PC-3 (cell line): ENCODE data around the gene MS4A18. TPM values are rescaled to one million over a fixed set of nuclear protein-coding genes. Genes with fewer than 3 reads are reported as not detected.
"Not testable (repeated sequence)": the region's sequence is repeated elsewhere in the genome, so short reads cannot be mapped to it uniquely, and the experiment has no call there.

Experiments used
- ATAC-seq: fragments of 200-7000 bp; cut with Tn5 transposase; 2 replicates; pipeline ENCODE4 v1.9.1; 2020; ENCODE audit warnings: mild to moderate bottlenecking, moderate library complexity
- BruUV-seq: library from RNA; stranded (reverse); fragments of 400-500 nt; replicated peaks from 2 replicates; lab custom pipeline; 2021; lab: Mats Ljungman, UMichigan
- CTCF ChIA-PET: fragments of 300-600 bp; sonication (Branson Sonifier 250); formaldehyde crosslinking; loops from one replicate; lab custom pipeline; 2022; ENCODE audit warnings: antibody characterized with exemption; lab: Charles Lee
- POLR2A ChIA-PET: fragments of 300-600 bp; sonication (Branson Sonifier 250); formaldehyde crosslinking; loops from one replicate; lab custom pipeline; 2022; ENCODE audit warnings: antibody characterized with exemption; ENCODE audit not compliant: unreplicated experiment; lab: Charles Lee
- DNase-seq: peaks from one replicate; pipeline ENCODE4 v3.0.0-alpha.2; 2015
- H2AFZ ChIP-seq: fragments of 300-600 bp; sonication (generic); 2 replicates; pipeline ENCODE4 v1.6.0; 2016; ENCODE audit warnings: antibody characterized with exemption, low read length
- H3F3A ChIP-seq: fragments of 300-600 bp; sonication (generic); one replicate; pipeline ENCODE4 v1.6.0; 2017; ENCODE audit warnings: antibody characterized with exemption, low read length, control low read depth, mild to moderate bottlenecking; ENCODE audit not compliant: unreplicated experiment
- H3K27ac ChIP-seq: fragments of 300-600 bp; sonication (generic); 2 replicates; pipeline ENCODE4 v1.5.1; 2016; ENCODE audit warnings: mild to moderate bottlenecking, low read length
- H3K27me3 ChIP-seq: fragments of 300-600 bp; sonication (generic); 2 replicates; pipeline ENCODE4 v1.6.1; 2016; ENCODE audit warnings: low read length, mixed read lengths
- H3K36me3 ChIP-seq: fragments of 300-600 bp; sonication (generic); 2 replicates; pipeline ENCODE4 v1.6.1; 2016; ENCODE audit warnings: low read depth, mixed run types, low read length, mixed read lengths
- H3K4me1 ChIP-seq: fragments of 300-600 bp; sonication (generic); 2 replicates; pipeline ENCODE4 v1.5.1; 2016; ENCODE audit warnings: low read length; ENCODE audit not compliant: insufficient read depth
- H3K4me2 ChIP-seq: fragments of 300-600 bp; sonication (generic); 2 replicates; pipeline ENCODE4 v1.6.0; 2016; ENCODE audit warnings: low read length
- H3K4me3 ChIP-seq: fragments of 300-600 bp; sonication (generic); 2 replicates; pipeline ENCODE4 v1.5.1; 2016; ENCODE audit warnings: mild to moderate bottlenecking, low read length, mixed read lengths
- H3K79me2 ChIP-seq: fragments of 300-600 bp; sonication (generic); 2 replicates; pipeline ENCODE4 v1.6.1; 2017; ENCODE audit warnings: low read length, mixed read lengths
- H3K9ac ChIP-seq: fragments of 300-600 bp; sonication (generic); 2 replicates; pipeline ENCODE4 v1.6.0; 2016; ENCODE audit warnings: mild to moderate bottlenecking, low read length
- H3K9me2 ChIP-seq: fragments of 300-600 bp; sonication (generic); replicated peaks from 2 replicates; pipeline ENCODE4 v1.6.1; 2016; ENCODE audit warnings: mixed run types, low read length, mixed read lengths
- H3K9me3 ChIP-seq: fragments of 300-600 bp; sonication (generic); 2 replicates; pipeline ENCODE4 v1.6.1; 2016; ENCODE audit warnings: low read length, mixed read lengths
- H4K20me1 ChIP-seq: fragments of 300-600 bp; sonication (generic); 2 replicates; pipeline ENCODE4 v1.6.1; 2016; ENCODE audit warnings: low read length, mixed read lengths
- CTCF ChIP-seq: fragments of 300-600 bp; sonication (generic); conservative IDR thresholded peaks from 2 replicates; pipeline ENCODE4 v1.5.1; 2017; ENCODE audit warnings: antibody characterized with exemption, low read depth, mild to moderate bottlenecking, low read length
- EZH2 ChIP-seq: fragments of 300-600 bp; sonication (generic); IDR thresholded peaks from one replicate; pipeline ENCODE4 v1.6.1; 2017; ENCODE audit warnings: antibody characterized with exemption, mild to moderate bottlenecking, low read length; ENCODE audit not compliant: unreplicated experiment
- EZH2phosphoT487 ChIP-seq: fragments of 300-600 bp; sonication (generic); IDR thresholded peaks from 2 replicates; pipeline ENCODE4 v1.6.1; 2018; ENCODE audit warnings: mild to moderate bottlenecking, antibody characterized with exemption, low read length, borderline replicate concordance
- intact Hi-C: fragments of 100-400 bp; cut with micrococcal nuclease; formaldehyde crosslinking; loops from 2 replicates; pipeline ENCODE4 v1.9.0; 2023
- total RNA-seq: library from RNA; depleted of rRNA; stranded (reverse); fragments of >200 nt; gene quantifications from 2 replicates; pipeline ENCODE4 v1.2.3, GENCODE V29; 2014

The MS4A18 gene
- total RNA-seq, 1 experiment from 2014 or later, result not detected

GRCh38 chr11:60680455-60681119 is 43.9 kb upstream of the MS4A18 start:
- no peak overlapping the region for H2AFZ ChIP-seq
- no peak overlapping the region for H3K4me3 ChIP-seq
- TF ChIP-seq EZH2phosphoT487 (no peak), CTCF (no peak), EZH2 (no peak)
- POLR2A ChIA-PET, result no interaction called here
- H3K9ac ChIP-seq, result no peak overlapping the region
- H3K9me2 ChIP-seq, result no peaks in the 10 kb centered on the region
- H3K4me2 ChIP-seq, result no peak overlapping the region
- 0 out of 2 replicates have a peak, but pooled peaks cover 3% of the 10 kb centered on the region for H3K27me3 ChIP-seq
- H4K20me1 ChIP-seq, result no peaks in the 10 kb centered on the region
- no peaks in the 10 kb centered on the region for H3K79me2 ChIP-seq
- ATAC-seq (no peak), DNase-seq (no peak)
- CTCF ChIA-PET, result no interaction called here
- no peak overlapping the region for H3K27ac ChIP-seq
- H3K36me3 ChIP-seq, result no peaks in the 10 kb centered on the region
- peaks cover 6% of the 10 kb centered on the region; the same call in 1 of the 2 replicates for H3K9me3 ChIP-seq
- no peaks in the 10 kb centered on the region for H3F3A ChIP-seq
- BruUV-seq, result no TSS peak
- H3K4me1 ChIP-seq, result no peaks in the 10 kb centered on the region
- intact Hi-C loops, result no loop called here

DNA sequence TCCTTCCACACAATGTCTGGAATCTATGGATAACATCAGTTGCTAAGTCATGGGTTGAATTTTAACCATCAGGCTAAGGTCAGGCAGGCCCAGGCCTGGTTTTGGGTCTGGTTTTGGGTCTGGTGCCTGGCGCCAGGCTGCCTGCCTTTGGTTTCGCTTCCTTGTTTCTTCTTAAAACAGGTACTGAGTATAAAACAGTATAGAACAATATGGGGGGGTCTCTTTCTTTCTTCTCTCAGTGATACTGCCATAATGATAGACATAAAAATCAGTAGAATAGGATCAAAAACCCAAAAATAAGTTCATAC is 40.0 kb upstream of the MS4A18 start:
- H3K4me1 ChIP-seq, H3K79me2 ChIP-seq, H3K9me2 ChIP-seq, CTCF ChIA-PET, H3F3A ChIP-seq, H3K36me3 ChIP-seq, POLR2A ChIA-PET, H3K4me3 ChIP-seq, H3K9me3 ChIP-seq, BruUV-seq, H3K4me2 ChIP-seq, H4K20me1 ChIP-seq, DNase-seq, H2AFZ ChIP-seq, intact Hi-C loops, H3K9ac ChIP-seq, H3K27ac ChIP-seq, ATAC-seq: not testable (repeated sequence)
- peaks cover 35% of the 10 kb centered on the region for H3K27me3 ChIP-seq

DNA sequence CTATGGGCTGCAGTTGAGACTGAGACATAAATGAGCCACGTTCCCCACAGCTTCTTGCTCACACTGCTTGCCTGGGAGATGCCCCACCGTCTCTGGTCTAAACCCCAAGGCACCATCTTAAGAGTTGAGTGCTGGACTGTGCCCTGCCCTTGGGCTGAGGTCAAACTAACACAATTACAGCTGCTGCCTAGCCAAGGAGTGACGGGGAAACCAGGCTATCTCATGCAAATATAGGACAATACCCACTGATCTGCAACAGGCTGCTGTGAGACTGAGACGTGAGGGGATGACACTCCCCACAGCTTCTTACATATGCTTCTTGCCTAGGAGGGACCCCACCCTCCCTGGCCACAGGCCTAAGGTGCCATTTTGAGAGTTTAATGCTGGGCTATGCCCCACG is 32.9 kb upstream of the MS4A18 start:
- no peaks in the 10 kb centered on the region for H3F3A ChIP-seq
- H3K27ac ChIP-seq, result no peak overlapping the region
- BruUV-seq, result no TSS peak
- no peaks in the 10 kb centered on the region for H3K79me2 ChIP-seq
- H3K9me3 ChIP-seq, result no peaks in the 10 kb centered on the region
- H3K4me2 ChIP-seq, result no peak overlapping the region
- ChIA-PET CTCF (no interaction called here), POLR2A (no interaction called here)
- no peak for TF ChIP-seq CTCF
- DNase-seq (no peak), ATAC-seq (no peak)
- H3K9ac ChIP-seq, result no peak overlapping the region
- no peaks in the 10 kb centered on the region for H3K4me1 ChIP-seq
- no peaks in the 10 kb centered on the region for H3K9me2 ChIP-seq
- H3K4me3 ChIP-seq, result no peak overlapping the region
- no peak overlapping the region for H2AFZ ChIP-seq
- intact Hi-C loops, result no loop called here
- H3K36me3 ChIP-seq, result no peaks in the 10 kb centered on the region
- no peaks in the 10 kb centered on the region for H4K20me1 ChIP-seq
- H3K27me3 ChIP-seq, result peaks cover 57% of the 10 kb centered on the region
